ENCODE data around the gene UBAC2.

GRCh38 chr13:99158846-99159245 lies 41.8 kb upstream of the UBAC2 start:
- no peak for TF ChIP-seq CTCF (conservative IDR thresholded peaks at IDR 0.05)
- no peak for TF ChIP-seq EZH2 (IDR thresholded peaks at IDR 0.05; ENCODE audit: low read depth)

Measured in PC-9 (cell line).